Neuron (in vitro differentiated cells): ENCODE results near the gene GUCD1.

Experiments
- H2AFZ ChIP-seq: one replicate; pipeline ENCODE4 v1.6.1; 2013; ENCODE audit warnings: low read depth, mild to moderate bottlenecking, inconsistent platforms, low read length, moderate library complexity
- H3K27me3 ChIP-seq: one replicate; pipeline ENCODE4 v1.6.1; 2013; ENCODE audit warnings: low read length; ENCODE audit not compliant: insufficient read depth
- H3K36me3 ChIP-seq: one replicate; pipeline ENCODE4 v1.6.1; 2013; ENCODE audit warnings: low read length; ENCODE audit not compliant: insufficient read depth
- H3K4me1 ChIP-seq: one replicate; pipeline ENCODE4 v1.6.1; 2013; ENCODE audit warnings: low read length; ENCODE audit not compliant: insufficient read depth
- H3K4me3 ChIP-seq: 2 replicates; pipeline ENCODE4 v1.5.1; 2013; ENCODE audit warnings: mild to moderate bottlenecking, low read length, moderate library complexity
- H3K9me3 ChIP-seq: one replicate; pipeline ENCODE4 v1.6.1; 2013; ENCODE audit warnings: low read length

Gene GUCD1

DNA sequence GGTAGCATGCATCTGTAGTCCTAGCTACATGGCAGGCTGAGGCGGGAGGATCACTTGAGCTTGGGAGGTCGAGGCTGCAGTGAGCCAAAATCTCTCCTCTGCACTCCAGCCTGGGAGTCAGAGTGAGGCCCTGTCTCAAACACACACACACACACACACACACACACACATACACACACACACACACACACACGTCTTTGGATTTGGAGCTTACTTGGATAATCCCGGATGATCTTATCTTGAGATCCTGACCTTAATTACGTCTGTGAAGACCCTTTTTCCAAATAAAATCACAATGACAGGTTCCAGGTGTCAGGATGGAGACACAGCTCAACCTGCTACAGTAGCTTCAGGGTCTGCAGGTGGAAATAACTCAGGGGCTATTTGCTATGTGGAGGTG, 58.7 kb downstream of the GUCD1 start:
- H3K9me3 ChIP-seq: peaks cover 2% of the 10 kb centered on the region
- no peak overlapping the region for H3K4me3 ChIP-seq
- H3K4me1 ChIP-seq: peaks cover 20% of the 10 kb centered on the region
- no peaks in the 10 kb centered on the region for H3K36me3 ChIP-seq
- H3K27me3 ChIP-seq: peaks cover 40% of the 10 kb centered on the region
- no peak overlapping the region for H2AFZ ChIP-seq

- H3K4me3 ChIP-seq: no peak overlapping the region
- peaks cover 41% of the 10 kb centered on the region for H3K27me3 ChIP-seq
- no peak overlapping the region for H2AFZ ChIP-seq
- no peaks in the 10 kb centered on the region for H3K36me3 ChIP-seq
- H3K9me3 ChIP-seq: peaks cover 2% of the 10 kb centered on the region
- H3K4me1 ChIP-seq: peaks cover 11% of the 10 kb centered on the region
These were observed 59.6 kb downstream of the GUCD1 start for GRCh38 chr22:24495365-24495675.

DNA sequence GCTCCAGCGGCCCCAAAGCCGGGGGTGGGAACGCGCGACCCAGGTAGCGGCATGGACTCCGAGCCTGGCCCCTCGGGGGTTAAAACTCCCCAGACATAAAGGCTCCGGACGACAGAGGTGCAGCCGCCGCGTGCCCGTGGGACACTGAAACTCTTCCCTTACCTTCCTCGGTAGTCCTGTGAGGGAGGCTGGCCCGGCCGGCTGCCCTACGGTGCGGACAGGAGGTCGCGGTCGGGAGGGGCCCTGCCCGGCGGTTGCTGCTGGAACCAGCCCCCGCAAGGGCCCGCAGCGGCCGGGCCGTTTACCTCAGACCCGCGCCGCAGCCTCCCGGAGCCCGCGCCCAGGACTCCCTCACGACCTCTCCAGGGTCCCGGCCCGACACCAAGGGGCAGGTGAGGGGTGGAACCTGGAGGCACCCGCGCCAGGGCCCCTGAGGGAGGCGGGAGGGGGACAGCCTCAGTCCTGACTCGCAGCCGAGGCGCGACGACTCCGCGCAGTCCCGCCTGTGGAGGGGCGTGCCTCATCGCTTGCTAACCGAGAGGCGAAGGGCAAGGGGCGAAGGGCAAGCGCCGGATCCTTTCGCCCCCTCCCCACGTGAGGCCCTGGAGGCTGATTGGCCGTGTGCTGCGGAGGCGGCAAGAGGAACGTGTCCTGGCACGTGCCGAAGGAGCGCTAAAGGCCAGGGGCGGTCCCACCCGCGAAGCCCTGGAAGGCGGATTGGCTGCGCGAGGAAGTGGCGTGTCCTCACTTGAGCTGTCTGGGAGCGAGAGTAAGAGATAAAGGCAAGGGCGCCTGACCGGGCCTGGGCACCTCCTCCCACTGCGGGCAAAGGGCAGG, 60.2 kb downstream of the GUCD1 start, which contains the start of gene UPB1:
Gene UPB1, plus strand, starts transcription at position 805 of the 837 bp plus-strand sequence. CDS start 72 bp downstream, outside the sequence.
- H2AFZ ChIP-seq: no peak within 1 kb of the TSS
- peaks cover 41% of the 10 kb centered on the region for H3K27me3 ChIP-seq
- peaks cover 5% of the 10 kb centered on the region for H3K4me1 ChIP-seq
- H3K36me3 ChIP-seq: no peaks in the 10 kb centered on the region
- H3K4me3 ChIP-seq: no peak within 1 kb of the TSS
- peaks cover 2% of the 10 kb centered on the region for H3K9me3 ChIP-seq

DNA sequence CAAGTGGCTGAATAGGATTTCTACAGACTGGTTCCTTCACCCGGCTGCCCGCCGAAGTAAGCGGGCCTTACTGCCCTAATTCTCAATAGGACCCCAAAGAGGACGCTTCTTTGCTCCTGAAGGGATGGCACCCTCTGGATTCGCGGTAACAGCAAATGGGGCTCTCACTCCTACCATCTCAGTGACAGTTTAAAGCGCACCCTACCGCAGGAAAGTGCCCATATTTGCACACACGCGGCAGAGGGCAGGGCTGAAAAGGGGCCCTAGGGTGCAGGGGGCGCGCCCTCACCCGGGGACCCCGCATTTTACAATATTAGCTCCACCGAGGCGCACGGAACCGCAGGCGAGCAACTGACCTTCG, 60.8 kb downstream of the GUCD1 start:
- H3K4me1 ChIP-seq: no peaks in the 10 kb centered on the region
- peaks cover 2% of the 10 kb centered on the region for H3K9me3 ChIP-seq
- H2AFZ ChIP-seq: no peak overlapping the region
- H3K36me3 ChIP-seq: no peaks in the 10 kb centered on the region
- no peak overlapping the region for H3K4me3 ChIP-seq
- peaks cover 41% of the 10 kb centered on the region for H3K27me3 ChIP-seq

GRCh38 chr22:24492391-24492790, 62.5 kb downstream of the GUCD1 start:
- H2AFZ ChIP-seq: no peak overlapping the region
- no peak overlapping the region for H3K4me3 ChIP-seq
- H3K9me3 ChIP-seq: peaks cover 2% of the 10 kb centered on the region
- H3K27me3 ChIP-seq: peaks cover 34% of the 10 kb centered on the region
- H3K36me3 ChIP-seq: no peaks in the 10 kb centered on the region
- no peaks in the 10 kb centered on the region for H3K4me1 ChIP-seq
